DMS53 treated with DMSO at 0.1 percent for 48 hours (cell line): ENCODE data around the gene SLC7A10.
"Not testable (repeated sequence)": the region's sequence is repeated elsewhere in the genome, so short reads cannot be mapped to it uniquely, and the experiment has no call there.

Experiments used
- DNase-seq: peaks from one replicate; lab custom pipeline; 2025; ENCODE audit not compliant: unreplicated experiment; lab: John Stamatoyannopoulos, UW

Gene SLC7A10

DNA sequence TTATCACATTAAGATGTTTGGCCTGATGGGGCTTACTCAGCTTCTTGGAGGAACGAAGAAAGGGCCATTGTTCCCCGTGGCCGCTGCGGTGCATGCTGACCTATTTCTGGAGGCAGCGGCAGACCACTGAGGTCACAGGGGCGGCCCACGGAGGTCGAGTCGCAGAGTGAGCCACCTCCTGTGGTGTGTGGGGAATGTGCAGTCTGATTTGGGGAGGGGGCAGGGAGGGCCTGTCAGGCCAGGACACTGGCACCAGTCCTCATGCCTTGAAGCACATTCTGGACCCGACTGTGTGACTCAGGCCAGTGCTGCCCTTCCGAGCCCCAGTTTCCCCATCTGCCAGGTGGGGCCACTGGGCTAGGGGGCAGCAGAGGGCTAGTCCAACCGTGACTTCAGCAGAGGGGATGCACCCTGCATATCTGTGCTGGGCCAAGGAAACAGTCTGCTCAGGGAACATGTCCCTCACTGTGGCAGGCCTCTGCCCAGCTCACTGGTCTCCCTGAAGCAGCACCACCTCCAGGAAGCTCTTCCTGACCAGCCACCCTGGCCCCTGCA is 6.3 kb downstream of the SLC7A10 start:
- no peak for DNase-seq

DNA sequence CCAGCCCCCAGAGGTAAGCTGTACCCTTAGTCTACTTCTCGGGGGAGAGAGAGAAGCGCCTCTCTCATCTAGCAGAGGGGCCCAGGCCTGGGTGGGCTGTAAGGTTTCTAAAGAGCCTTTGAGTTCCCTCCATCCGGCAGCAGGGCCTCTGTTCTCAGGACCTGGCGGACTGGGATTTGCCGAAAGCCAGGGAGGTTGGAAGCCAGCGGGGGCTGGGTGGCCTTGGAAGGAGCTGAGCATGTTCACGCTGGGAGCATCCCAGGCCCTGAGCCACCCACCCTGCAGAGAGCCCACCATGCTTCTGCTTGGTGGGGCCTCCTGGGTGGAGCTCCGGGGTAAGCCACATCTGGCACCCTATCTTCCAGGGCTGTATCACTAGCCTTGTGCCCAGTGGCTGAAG is 7.8 kb downstream of the SLC7A10 start:
- no peak for DNase-seq

DNA sequence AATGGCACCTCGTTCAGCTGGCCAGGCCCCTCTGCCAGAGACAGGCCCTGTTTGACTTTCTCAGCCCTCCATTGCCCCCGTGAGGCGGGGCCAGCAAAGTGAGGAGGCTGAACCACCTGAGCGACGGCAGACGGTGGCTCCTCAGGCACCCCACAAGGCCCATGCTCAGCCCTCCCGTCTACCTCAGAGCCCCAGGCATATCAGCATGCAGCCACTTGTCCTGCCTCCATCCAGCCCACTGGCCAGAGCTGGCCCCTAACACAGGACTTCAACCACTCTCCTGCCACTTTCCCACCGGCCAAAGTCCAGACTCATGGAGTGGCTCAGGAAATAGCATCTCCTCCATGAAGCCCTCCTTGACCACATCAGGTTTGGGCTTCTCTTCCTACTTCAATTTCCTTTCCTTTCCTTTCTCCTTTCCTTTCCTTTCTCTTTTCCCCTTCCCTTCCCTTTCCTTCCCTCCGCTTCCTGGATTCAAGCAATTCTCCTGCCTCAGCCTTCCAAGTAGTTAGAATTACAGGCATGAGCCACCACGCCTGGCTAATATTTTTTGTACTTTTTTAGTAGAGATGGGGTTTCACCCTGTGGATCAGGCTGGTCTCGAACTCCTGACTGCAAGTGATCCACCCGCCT is 9.3 kb downstream of the SLC7A10 start:
- no peak for DNase-seq

DNA sequence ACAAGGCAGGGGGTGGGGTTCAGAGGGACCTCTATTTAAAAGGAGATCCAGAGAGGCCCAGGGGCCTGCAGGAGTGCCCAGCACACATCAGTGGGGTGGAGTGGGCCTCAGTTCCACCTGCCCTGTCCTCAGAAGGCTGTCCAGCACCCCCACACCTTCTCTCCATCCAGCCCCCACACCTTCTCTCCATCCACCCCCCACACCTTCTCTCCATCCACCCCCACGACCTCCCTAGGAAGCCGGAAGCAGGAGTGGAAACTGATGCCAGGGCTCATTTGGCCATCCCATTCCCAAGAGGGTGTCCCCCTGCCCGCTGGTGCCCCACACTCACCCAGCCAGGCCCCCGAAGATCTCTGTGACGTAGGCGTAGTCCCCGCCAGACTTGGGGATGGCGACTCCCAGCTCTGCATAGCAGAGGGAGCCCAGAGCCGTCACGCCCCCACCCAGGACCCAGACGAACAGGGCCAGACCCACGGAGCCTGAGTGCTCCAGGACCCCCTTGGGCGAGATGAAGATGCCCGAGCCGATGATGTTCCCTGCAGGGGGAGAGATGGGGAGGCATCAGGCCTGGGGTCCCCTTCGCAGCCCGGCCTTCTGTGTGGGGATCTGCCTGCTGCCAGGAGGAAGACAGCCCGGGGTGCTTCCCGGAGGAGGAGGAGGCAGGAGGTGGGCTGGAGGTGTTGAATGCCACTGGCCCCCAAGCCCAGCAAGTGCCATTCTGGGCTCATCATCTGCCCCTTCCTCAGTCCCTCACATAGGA is 10.0 kb downstream of the SLC7A10 start:
- no peak for DNase-seq

GRCh38 chr19:33214596-33214995 is 11.1 kb downstream of the SLC7A10 start:
- peak; percentile 79 for DNase-seq

DNA sequence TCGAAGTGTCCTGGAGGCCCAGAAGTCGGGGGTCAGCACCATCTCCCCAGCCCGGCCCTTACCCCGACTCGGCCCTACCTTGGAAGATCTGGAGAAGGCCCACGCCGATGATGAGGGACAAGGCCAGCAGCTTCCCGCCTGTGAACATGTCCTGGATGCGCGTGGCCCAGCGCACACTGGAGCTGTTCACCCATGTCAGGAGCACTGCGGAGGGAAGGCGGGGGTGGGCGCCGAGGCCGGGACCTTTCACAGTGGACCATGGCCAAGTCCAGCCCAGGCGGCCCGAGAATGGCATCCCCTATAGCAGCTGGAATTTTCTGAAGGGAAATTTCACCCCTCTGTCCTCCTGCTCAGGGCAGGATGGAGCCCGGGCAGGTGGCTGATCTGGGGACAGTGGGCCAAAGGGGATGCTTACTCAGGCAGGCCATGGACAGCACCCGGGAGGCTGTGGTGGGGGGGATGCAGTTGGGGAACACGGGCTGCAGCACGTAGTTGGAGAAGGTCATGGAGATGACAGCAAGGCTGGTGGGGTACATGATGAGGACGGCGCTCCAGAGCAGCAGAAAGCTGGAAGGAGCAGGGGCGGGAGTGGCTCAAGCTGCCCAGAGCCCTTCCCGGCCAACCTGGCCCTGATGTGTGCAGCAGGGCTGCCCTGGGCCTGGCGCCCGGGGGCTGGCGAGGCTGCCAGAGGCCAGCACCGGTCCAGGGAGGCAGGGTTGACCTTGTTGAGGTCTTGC is 13.0 kb downstream of the SLC7A10 start:
- no peak for DNase-seq

DNA sequence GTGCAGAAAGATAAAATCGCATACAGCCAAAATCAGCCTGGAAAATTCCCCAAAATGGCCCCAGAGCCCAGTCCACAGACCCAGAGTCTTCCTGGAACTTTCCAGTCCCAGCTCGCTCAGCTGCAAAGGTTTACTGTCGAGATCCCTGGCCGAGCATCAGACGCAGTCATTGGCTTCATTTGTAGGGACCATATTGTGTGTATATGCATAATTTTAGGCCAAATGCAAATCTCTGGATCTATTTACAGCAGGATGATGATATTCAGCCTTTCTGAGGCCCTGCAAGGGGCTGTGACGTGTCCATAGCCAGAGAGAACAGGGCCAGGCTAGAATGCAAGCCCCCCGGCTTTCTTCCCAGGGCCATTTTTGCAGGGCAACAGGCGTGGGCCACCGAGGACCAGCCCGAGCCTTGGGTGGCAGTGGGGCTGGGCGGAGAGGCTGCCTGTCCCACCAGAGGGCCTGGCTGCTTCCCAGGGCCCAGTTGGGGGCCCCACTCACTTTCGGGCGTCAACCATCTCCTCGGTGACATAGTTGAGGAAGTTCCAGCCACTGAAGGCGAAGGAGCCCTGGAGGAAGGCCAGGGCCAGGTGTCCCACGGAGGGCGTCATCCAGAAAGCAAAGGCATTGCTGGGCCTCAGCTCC is 13.7 kb downstream of the SLC7A10 start:
- DNase-seq: no peak

- no peak for DNase-seq
Observed at GRCh38 chr19:33210266-33210940, 15.2 kb downstream of the SLC7A10 start.

GRCh38 chr19:33209850-33210230 is 15.8 kb downstream of the SLC7A10 start:
- not testable (repeated sequence) for DNase-seq

- no peak for DNase-seq
Observed at GRCh38 chr19:33208904-33209849, 16.5 kb downstream of the SLC7A10 start.

DNA sequence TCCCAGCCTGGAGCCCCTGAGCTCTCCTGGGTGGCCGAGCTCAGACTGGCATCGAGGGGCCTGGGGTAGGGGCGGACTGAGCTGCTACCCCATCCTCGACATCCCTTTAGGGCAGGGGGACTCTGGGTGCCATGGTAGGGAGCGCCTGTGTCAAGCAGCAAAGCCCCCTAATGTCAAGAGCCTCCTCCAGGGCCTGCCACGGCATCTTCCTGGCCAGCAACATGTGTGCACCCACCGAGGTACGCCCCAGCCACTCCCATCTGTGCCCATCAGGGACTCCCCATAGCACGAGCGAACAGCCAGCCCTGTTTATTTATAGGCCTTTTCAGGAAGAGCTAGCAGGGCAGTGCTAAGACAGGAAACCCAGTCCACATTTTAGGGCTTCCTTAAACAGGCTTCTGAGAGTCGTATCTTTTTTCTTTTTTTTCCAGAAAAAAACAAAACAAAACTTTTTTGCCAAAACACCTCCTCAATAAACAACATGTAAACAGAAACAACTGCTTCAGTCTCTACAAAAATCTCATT is 17.2 kb downstream of the SLC7A10 start:
- DNase-seq: no peak

- no peak for DNase-seq
Observed at GRCh38 chr19:33207903-33208302, 17.7 kb downstream of the SLC7A10 start.

DNA sequence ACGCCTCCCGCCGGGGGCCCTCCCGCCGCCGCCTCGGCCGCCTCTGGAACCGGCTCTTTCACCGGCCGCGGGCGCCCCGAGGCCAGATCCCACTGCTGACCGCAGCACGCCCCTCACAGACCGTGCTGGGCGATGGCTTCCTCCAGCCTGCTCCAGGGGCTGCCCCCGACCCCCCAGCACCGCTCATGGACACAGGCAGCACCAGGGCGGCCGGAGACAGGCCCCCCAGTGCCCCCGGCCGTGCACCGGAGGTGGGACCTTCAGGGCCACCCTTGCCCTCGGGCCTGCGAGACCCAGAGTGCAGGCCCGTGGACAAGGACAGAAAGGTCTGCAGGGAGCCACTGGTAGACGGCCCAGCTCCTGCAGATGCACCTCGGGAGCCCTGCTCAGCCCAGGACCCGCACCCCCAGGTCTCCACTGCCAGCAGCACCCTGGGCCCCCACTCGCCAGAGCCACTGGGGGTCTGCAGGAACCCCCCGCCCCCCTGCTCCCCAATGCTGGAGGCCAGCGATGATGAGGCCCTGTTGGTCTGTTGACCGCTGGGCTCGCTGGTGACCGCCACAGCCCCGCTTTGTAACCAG is 18.5 kb downstream of the SLC7A10 start:
- no peak for DNase-seq

DNA sequence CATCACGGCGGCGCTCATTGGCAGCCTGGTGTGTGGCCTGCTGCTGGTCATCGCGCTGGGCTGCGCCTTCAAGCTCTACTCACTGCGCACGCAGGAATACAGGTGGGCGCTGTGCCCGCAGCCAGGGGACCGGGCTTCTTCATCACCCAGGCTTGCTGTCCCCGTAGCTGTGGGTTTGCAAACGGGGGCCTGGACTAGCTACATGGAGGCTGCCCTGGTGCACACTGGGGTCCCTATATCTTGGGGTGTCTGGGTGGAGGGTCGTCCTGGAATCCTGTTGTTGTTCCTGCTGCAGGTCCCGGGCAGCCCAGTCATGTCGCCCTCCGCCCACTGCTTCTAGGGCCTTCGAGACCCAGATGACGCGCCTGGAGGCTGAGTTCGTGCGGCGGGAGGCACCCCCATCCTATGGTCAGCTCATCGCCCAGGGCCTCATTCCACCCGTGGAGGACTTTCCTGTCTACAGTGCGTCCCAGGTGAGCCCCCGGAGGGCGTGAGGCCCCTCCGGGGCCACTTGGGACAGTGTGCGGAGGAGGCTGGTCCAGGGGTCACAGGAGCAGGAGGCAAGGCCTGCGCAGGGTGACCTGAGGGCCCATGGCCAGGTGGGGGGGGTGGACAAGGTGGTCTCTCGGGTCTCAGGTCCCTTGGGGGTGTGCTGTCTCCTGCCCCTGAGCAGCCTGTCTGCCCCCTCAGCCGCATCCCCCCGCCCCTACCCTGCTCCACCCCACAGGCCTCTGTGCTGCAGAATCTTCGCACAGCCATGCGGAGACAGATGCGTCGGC is 19.2 kb downstream of the SLC7A10 start:
- no peak for DNase-seq

DNA sequence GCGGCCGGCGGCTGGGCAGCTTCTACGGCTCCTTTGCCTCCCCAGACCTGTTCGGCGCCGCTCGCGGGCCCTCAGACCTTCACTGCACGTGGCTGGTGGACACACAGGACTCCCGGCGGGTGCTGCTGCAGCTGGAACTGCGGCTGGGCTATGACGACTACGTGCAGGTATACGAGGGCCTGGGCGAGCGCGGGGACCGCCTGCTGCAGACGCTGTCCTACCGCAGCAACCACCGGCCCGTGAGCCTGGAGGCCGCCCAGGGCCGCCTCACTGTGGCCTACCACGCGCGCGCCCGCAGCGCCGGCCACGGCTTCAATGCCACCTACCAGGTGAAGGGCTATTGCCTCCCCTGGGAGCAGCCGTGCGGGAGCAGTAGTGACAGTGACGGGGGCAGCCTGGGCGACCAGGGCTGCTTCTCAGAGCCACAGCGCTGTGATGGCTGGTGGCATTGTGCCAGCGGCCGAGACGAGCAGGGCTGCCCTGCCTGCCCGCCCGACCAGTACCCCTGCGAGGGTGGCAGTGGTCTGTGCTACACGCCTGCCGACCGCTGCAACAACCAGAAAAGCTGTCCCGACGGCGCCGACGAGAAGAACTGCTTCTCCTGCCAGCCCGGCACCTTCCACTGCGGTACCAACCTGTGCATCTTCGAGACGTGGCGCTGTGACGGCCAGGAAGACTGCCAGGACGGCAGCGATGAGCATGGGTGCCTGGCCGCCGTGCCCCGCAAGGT is 20.0 kb downstream of the SLC7A10 start:
- DNase-seq: no peak

DNA sequence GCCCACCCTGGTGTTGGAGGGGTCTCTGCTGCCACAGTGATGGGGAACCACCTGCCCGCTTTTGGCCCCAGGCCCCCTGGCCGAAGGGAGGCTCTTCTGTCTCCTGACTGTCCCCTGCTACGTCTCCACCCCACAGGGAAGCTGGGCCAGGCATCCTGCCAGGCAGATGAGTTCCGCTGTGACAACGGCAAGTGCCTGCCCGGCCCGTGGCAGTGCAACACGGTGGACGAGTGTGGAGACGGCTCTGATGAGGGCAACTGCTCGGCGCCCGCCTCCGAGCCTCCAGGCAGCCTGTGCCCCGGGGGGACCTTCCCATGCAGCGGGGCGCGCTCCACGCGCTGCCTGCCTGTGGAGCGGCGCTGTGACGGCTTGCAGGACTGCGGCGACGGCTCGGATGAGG is 20.5 kb downstream of the SLC7A10 start:
- DNase-seq: no peak

DNA sequence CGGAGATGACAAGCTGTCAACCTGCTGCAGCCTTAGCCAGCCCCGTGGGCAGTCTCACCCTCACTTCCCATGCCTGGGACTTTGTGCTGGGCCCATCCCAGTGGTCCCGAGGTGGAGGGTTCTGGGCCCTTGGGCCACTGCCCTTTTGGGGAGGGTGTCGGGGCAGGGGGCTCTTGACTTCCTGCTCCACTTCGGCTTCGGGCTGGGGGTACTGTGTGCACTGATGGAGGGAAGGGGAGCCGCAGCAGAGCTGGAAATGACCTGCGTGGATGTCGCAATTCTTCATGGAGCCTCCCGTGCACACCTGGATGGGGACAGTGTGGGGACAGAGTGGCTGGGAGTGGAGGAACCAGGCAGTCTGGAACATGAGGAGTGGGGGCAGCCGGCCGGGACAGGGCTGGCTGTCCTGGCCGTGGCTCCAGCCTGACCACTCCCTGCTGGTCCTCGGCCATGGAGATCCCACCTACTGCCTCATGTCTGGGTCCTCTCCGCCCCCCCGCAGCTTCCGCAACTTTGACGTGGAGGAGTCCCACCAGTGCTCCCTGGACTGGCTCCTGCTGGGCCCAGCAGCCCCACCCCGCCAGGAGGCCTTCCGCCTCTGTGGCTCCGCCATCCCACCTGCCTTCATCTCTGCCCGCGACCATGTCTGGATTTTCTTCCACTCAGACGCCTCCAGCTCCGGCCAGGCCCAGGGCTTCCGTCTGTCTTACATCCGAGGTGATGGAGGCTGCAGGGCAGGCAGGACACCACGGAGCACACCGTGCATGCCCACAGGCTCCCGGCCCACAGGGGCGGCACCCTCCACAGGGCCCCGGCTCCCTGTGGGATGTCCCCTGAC is 21.3 kb downstream of the SLC7A10 start:
- no peak for DNase-seq
